ENCODE measurements around the gene HPCAL4.

HPCAL4 gene

DNA sequence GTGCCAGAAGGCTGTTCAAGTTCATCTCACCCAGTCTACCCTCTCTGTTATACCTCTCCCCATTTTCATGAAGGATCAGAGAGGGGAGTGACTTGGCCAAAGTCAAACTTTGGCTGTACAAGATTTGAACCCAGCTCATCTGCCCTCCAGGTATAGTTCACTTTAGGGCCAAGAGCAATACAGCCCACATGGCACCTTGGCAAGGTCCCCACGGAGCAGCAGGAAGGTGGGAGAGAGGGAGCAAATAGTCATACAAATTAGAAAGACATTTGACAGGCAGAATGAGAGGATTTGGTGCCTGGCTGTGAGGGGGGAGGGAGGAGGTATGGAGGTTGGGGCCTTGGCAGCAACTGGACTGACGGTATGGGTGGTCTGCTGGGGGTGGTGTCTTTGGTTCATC is 1.0 kb downstream of the HPCAL4 start:
- peaks cover 15% of the 10 kb centered on the region for H3K4me1 ChIP-seq (ENCODE audit: low read depth, poor library complexity, severe bottlenecking)
- no peaks in the 10 kb centered on the region for H3K36me3 ChIP-seq (ENCODE audit: insufficient read depth)
- TF ChIP-seq, protein P1, sequence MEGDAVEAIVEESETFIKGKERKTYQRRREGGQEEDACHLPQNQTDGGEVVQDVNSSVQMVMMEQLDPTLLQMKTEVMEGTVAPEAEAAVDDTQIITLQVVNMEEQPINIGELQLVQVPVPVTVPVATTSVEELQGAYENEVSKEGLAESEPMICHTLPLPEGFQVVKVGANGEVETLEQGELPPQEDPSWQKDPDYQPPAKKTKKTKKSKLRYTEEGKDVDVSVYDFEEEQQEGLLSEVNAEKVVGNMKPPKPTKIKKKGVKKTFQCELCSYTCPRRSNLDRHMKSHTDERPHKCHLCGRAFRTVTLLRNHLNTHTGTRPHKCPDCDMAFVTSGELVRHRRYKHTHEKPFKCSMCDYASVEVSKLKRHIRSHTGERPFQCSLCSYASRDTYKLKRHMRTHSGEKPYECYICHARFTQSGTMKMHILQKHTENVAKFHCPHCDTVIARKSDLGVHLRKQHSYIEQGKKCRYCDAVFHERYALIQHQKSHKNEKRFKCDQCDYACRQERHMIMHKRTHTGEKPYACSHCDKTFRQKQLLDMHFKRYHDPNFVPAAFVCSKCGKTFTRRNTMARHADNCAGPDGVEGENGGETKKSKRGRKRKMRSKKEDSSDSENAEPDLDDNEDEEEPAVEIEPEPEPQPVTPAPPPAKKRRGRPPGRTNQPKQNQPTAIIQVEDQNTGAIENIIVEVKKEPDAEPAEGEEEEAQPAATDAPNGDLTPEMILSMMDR (conservative IDR thresholded peaks at IDR 0.05; ENCODE audit: low read depth, low read length), result no peak
- no peak overlapping the region for H2AFZ ChIP-seq (ENCODE audit: low read depth)
- peaks cover 15% of the 10 kb centered on the region; the same call in 1 of the 2 replicates for H3K27me3 ChIP-seq (ENCODE audit: insufficient read depth, low read depth)
- H4K20me1 ChIP-seq (ENCODE audit: insufficient read depth), result no peaks in the 10 kb centered on the region
- H3K4me2 ChIP-seq, result no peak overlapping the region
- H3K79me2 ChIP-seq (ENCODE audit: insufficient read depth, low read depth), result no peaks in the 10 kb centered on the region
- H3K27ac ChIP-seq, result no peak overlapping the region
- no peak overlapping the region for H3K4me3 ChIP-seq (IDR thresholded peaks at IDR 0.05; ENCODE audit: insufficient read depth, low read depth, low read length)
- H3K9ac ChIP-seq, result no peak overlapping the region

DNA sequence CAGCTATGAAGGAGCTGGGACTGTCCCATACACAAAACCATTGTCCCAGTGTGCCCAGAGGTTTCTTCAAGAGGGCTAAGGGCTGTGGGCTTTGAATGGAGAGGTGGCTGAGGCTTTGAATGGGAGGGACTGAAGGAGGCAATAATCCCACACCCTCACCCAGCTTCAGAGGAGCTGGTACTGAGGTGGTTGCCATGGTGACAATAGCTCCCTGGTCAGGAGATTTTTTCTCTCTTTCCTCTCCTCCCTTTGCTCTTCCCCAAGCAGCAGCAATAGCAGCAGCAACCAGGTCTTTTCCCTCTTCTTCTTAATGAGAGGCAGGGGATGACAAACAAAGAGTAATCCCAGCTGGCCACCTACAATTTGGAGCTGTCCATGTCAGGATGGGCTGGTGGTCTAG is 1.6 kb downstream of the HPCAL4 start:
- Histone ChIP-seq H2AFZ (ENCODE audit: low read depth) (no peak overlapping the region), H3K4me1 (ENCODE audit: low read depth, poor library complexity, severe bottlenecking) (peaks cover 9% of the 10 kb centered on the region), H4K20me1 (ENCODE audit: insufficient read depth) (no peaks in the 10 kb centered on the region), H3K27ac (no peak overlapping the region), H3K79me2 (ENCODE audit: insufficient read depth, low read depth) (no peaks in the 10 kb centered on the region), H3K4me3 (IDR thresholded peaks at IDR 0.05; ENCODE audit: insufficient read depth, low read depth, low read length) (no peak overlapping the region), H3K9ac (no peak overlapping the region), H3K4me2 (no peak overlapping the region), H3K36me3 (ENCODE audit: insufficient read depth) (no peaks in the 10 kb centered on the region), H3K27me3 (ENCODE audit: insufficient read depth, low read depth) (peaks cover 15% of the 10 kb centered on the region; the same call in 1 of the 2 replicates)
- TF ChIP-seq, protein P1 (conservative IDR thresholded peaks at IDR 0.05; ENCODE audit: low read depth, low read length), result no peak

DNA sequence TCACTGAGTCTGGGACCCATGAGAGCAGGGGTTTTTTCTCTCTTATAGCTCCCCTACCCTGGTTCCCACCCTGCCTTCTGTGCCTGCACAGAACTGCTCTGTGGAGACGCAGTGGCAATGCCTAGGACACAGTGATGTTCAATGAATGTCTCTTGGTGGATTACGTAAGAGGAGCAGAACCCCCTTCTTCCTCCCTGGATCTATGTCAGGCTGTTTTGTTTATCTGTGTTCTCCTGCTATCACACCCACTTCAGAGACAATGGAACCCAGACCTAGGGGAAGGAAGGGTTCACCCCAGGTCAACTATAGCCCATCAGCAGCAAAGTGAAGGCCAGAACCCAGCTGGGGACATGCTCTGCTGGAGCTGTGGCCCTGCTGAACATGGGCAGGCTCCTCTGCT is 2.0 kb downstream of the HPCAL4 start:
- Histone ChIP-seq H2AFZ (ENCODE audit: low read depth) (no peak overlapping the region), H3K4me2 (no peak overlapping the region), H4K20me1 (ENCODE audit: insufficient read depth) (no peaks in the 10 kb centered on the region), H3K36me3 (ENCODE audit: insufficient read depth) (no peaks in the 10 kb centered on the region), H3K9ac (no peak overlapping the region), H3K27ac (no peak overlapping the region), H3K4me3 (IDR thresholded peaks at IDR 0.05; ENCODE audit: insufficient read depth, low read depth, low read length) (no peak overlapping the region), H3K4me1 (ENCODE audit: low read depth, poor library complexity, severe bottlenecking) (peaks cover 5% of the 10 kb centered on the region), H3K79me2 (ENCODE audit: insufficient read depth, low read depth) (no peaks in the 10 kb centered on the region), H3K27me3 (ENCODE audit: insufficient read depth, low read depth) (peaks cover 15% of the 10 kb centered on the region; the same call in 1 of the 2 replicates)
- TF ChIP-seq, protein P1 (conservative IDR thresholded peaks at IDR 0.05; ENCODE audit: low read depth, low read length), result no peak

DNA sequence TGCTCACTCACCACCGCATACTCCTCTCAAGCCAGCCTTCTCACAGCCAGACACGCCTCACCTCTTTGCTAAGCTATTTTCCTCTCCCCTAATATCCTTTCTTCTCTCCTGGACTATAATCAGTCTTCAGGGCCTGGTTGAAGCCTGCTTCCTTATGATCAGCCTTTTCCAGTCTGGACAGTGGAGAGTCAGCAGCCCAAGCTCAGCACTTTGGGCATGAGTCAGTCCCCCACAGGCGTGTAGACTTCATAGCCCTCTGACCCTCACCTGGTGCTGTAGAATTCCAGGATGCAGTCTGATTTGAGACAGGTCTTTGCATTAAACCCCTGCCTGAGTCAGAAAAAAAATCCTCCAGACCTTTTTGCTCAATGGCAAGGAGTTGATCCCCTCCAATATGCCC is 2.5 kb downstream of the HPCAL4 start:
- H3K36me3 ChIP-seq (ENCODE audit: insufficient read depth), result no peaks in the 10 kb centered on the region
- no peak overlapping the region for H2AFZ ChIP-seq (ENCODE audit: low read depth)
- H3K4me2 ChIP-seq, result no peak overlapping the region
- peaks cover 15% of the 10 kb centered on the region; the same call in 1 of the 2 replicates for H3K27me3 ChIP-seq (ENCODE audit: insufficient read depth, low read depth)
- no peak overlapping the region for H3K27ac ChIP-seq
- no peaks in the 10 kb centered on the region for H4K20me1 ChIP-seq (ENCODE audit: insufficient read depth)
- TF ChIP-seq, protein P1 (conservative IDR thresholded peaks at IDR 0.05; ENCODE audit: low read depth, low read length), result no peak
- H3K9ac ChIP-seq, result no peak overlapping the region
- peaks cover 5% of the 10 kb centered on the region for H3K4me1 ChIP-seq (ENCODE audit: low read depth, poor library complexity, severe bottlenecking)
- H3K4me3 ChIP-seq (IDR thresholded peaks at IDR 0.05; ENCODE audit: insufficient read depth, low read depth, low read length), result no peak overlapping the region
- H3K79me2 ChIP-seq (ENCODE audit: insufficient read depth, low read depth), result no peaks in the 10 kb centered on the region
